GM18507 (cell line): ENCODE data around the gene MRPS22.

Experiments
- DNase-seq: peaks from one replicate; pipeline ENCODE4 v3.0.0; 2011; ENCODE audit warnings: low read depth; ENCODE audit not compliant: insufficient read length; ENCODE audit errors: extremely low spot score
- FAIRE-seq: peaks from 2 replicates; lab custom pipeline; 2011; peaks lifted over from hg19 to GRCh38; lab: Jason Lieb, UNC

The MRPS22 gene

DNA sequence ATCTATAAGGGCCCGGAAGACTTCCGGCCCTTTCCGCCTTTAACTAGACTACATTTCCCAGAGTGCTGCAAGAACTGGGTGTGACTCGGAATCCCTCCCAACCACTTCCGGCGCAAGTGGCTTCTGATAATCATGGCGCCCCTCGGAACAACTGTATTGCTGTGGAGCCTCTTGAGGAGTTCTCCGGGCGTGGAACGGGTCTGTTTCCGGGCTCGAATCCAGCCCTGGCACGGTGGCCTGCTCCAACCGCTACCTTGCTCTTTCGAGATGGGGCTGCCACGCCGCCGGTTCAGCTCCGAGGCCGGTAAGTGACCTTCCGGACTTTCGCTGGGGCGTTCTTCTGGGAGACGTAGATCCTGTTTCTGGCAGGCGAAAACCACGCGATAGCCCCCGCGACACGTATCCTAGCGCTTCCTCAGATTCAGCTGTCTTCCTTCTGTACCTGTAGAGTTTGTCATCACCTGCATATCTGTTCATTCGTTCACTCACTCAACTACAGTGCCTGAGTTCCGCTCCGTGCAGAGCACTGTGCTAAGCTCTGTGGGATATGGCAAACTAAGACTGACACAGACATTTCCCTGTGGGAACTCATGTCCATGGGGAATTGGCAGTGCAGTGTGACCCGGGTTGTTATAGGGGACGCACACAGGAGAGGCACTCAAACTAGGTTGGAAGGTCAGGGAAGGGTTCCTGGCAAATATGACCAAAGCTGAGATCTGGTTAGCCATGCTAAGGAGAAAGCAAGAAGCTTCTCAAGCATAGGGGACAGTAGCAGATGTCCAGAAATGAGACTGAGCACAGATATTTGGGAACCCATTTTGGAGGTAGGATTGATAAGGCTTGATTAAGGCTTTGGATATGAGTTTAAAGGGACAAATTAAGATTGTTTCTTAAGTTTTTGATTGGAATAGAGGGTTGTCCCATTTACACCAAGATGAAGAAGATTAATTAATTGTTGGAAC, at the start of gene MRPS22:
Gene MRPS22, plus strand, starts transcription at position 126 of the 962 bp plus-strand sequence. Its CDS starts 7 bp downstream, at position 133.
- FAIRE-seq (peak; percentile 89), DNase-seq (peak; percentile 78)

DNA sequence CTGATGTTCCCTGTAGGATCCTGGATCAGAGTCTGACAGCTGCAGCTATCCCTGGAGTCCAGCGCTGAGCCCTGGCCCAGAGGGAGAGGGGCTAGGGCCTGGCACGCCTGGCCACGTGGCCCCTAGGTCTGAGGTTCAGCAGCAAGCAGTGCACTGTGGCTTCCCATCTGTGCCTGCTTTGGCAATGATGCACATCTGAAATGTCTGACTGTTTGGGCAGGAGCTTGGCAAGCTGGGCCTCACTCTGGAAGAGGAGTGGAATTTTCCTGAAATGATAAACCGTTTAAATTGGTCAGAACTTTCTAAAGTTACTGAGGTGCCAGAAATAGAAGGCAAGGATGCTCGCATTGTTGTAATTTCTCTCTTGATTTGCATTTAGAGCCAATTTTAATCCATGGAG, 48.8 kb upstream of the MRPS22 start:
- FAIRE-seq, result no peak
- no peak for DNase-seq

GRCh38 chr3:139296141-139296718, 47.6 kb upstream of the MRPS22 start:
- no peak for FAIRE-seq
- no peak for DNase-seq

DNA sequence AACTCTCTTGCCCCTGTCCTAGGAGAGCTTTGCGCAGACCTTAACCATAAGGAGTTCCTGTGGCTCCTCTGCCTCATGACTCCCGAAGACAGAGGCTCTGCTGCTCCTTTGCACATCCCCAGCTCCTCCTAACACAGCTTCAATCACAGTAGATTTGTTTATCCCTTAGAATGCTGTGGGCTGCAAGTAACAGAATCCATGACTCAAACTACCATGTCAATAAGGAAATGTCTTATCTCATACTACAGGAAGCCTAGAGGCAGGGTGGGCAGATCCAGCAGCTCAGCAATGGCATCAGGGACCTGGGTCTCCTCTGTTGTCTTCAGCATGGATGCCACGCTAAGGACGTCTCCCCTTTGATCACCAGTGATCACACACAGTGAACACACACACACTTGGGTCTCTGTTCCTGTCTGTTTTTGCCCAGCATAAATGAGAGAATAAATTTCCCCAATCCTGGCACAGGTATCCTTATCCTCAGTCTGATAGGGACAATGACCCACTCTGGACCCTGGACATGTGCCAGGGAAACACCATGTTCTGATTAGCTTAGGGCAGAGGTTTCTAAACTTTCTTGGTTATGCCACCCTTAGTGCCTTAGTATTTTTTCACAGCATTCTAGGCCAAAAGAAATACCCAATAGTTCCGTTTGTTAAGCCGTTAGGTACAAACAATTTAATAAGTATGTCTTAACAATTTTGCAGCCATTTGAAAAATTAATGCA, 46.1 kb upstream of the MRPS22 start:
- FAIRE-seq (no peak), DNase-seq (no peak)

DNA sequence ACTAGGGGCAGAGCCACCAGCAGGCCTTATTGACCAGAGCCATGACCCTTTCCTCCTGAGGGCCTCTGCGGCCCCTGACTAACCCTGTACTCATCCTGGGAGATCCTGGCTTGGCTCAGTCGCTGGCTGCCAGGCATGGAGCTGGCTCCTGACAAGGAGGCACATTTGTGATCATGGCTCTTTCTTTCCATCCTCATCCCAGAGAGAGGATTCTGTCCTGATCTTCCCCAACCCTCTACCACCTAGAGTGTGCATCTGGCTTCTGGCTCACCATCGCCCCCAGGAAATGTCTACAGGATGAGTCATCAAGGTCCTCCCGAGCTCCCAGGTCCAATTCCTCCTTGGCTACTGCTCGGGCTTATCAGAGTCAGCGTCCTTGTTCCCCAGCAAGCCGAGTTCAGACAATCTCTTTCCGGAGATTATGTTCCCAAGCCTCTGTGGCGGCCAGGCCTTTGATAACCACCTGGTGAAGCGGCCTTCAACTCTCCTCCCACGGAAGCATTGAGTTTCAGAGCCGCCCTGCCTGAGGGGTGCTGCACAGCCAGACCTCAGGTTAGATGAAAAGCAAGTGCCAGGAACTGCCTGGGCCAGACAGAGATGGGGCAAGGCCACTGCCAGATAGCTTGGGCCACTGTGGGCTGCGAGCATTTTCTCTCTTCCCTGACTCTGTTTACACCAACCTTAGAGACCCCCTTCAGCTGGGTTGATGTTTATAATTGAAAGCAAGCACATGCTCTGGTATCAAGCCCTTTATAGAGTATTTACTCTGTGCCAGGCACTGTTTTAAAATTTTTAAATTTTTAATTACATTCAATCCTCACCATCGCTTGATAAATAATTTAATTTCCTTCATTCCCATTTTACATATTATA, 44.3 kb upstream of the MRPS22 start:
- FAIRE-seq, result no peak
- no peak for DNase-seq

DNA sequence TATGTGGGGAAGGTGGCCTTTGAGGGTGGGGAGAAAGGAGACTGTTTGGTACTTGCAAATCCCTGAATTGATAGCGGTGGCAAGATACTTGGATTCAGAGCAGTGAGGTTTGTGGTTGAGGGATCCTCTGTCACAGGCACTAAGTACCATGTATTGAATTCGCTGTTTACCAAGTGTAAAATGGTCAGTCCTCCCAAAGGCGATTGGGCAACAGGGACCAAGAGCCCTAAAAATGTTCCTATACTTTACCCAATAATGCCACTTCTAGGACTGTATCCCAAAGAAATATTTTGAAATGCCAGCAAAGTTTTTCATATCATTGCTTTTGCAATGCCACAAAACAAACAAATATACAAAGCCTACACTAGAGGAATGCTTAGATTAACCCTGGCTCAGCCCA, 43.4 kb upstream of the MRPS22 start:
- FAIRE-seq (no peak), DNase-seq (no peak)

DNA sequence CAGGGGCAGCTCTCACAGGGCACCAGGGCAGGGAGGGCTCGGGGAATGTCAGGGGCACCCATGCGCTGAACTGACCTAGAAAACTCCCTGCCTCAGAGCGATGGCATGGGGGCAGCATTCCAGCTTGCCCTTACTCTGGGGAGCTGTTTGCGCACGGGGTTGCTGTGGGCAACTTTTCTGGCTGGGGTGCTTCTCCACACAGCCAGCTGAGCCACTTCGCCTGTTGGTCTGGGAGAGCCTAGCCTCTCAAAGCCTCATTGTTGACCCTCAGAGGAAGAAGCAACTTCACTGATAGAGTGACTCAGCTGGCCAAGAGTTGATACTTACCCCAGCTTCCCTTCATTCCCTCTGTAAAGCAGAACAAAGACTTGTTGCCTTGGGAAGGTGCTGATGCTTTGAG, 42.6 kb upstream of the MRPS22 start:
- FAIRE-seq (no peak), DNase-seq (no peak)

- FAIRE-seq, result no peak
- DNase-seq, result no peak
These were observed 42.2 kb upstream of the MRPS22 start for GRCh38 chr3:139301654-139302053.

- DNase-seq (no peak), FAIRE-seq (no peak)
These were observed 41.6 kb upstream of the MRPS22 start for GRCh38 chr3:139302084-139302800.

DNA sequence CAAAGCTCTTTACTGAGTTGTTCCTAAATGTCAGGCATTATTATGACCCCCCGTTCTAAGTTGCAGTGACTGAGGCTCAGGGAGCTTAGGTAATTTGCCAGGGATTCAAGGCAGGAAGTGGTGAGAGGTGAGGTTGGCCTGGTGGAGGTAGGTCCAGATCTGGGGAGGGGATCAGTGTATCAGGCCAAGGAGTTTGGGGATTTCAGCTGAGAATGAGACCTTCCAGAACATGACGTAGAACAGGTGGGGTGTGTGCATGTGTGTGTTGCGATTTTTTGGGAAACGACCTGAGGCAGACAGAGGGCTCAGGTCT, 41.1 kb upstream of the MRPS22 start:
- DNase-seq, result no peak
- FAIRE-seq, result no peak

GRCh38 chr3:139303216-139303615, 40.6 kb upstream of the MRPS22 start:
- FAIRE-seq (no peak), DNase-seq (no peak)

DNA sequence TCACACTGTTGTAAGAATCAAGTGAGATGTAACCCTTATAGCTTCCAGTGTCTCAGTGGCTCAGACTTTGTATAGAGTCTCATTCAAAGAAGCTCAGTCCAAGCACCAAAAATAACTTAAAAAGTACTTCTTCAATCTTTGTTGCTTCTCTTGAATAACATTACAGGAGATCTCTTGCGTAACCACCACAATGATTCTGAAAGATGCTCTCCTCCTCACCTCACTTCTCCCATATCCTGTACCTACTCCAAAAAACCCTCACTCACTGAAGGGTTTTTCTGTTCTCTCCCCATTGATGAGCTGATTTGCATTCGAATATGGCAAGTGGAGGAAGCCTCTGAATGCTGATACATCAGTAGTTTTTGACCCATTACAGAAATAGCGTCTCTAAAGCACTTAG, 39.4 kb upstream of the MRPS22 start:
- DNase-seq (no peak), FAIRE-seq (no peak)

DNA sequence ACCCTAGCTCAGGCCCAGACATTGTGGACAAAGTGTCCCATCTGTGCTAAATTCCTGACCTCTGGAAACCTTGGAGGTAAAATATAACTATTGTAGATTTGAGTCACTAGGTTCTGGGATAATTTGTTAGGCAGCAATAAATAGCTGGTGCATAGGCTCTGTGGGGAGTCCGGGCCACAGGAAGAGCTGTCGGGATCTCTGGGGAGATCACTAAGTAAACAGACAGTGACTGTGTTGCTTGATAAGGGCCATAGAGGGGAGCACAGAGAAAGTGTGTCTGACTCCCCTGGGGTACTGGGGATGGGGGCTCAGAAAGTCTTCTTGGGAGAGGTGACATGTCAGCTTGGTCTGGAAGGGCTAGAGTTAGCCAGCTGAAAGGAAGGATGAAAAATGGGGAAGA, 37.7 kb upstream of the MRPS22 start:
- FAIRE-seq, result no peak
- no peak for DNase-seq

GRCh38 chr3:139307072-139307491, 36.7 kb upstream of the MRPS22 start:
- FAIRE-seq, result no peak
- DNase-seq, result no peak

DNA sequence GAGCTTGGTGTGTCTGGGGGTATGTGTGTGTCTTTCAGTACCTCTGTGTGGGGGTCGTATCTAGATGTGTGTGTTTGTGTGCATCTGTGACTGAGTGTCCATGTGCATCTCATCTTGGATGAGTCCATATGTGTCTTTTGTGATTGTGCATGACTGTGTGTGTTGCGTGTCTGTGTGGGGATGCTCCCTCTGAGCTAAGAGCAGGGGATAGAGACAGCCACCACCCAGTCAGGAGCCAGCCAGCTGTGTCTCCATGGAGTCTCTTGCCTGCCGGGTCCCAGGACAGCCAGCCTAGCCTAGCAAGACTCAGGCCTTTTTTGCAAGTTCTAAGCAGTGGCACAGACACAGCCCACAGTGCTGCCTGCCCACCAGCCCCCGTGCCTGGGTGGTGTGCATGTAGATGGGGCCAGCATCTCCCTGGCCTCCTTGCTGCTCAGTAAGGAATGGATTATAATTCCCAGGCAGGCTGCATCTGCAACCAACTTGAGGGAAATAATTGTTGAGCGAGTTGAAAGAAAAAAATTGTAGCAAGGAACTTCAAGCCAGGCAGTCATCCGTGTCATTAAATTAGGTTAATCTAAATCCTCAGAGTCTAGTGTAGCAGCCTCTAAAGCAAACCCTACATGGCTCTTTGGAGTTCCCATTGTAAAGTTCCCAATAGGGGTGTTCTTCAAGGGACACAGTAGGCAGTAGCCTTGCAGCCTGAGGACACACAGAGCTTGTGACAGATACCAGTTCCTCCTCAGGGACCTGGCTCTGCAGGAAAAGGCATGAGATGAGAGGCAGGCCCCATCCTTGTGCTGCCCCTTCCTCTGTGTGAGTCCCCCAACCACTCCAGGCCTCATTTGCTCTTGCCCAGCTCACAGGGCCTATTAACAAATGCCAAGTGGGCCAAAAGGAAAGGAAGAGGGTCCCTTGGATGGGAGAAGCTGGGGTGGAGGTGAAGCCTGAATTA, 35.9 kb upstream of the MRPS22 start:
- DNase-seq (no peak), FAIRE-seq (no peak)

DNA sequence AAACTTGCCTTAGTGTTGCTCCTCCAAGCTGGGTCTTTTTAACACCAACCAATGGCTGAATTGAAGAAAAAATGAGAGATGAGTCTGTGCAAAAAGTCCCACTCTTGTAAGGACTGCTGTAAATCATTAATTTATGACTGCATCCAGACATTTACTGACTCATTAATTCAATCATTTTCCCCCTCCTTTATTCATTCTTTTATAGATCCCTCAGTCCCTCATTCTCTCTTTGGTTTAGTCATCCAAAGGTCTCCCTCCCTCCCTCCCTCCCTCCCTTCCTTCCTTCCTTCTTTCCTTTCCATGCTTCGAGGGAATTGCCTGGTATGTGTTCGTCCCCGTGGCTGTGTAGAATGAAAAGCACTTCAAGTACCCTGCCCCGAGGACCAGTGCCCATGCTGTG, 35.3 kb upstream of the MRPS22 start:
- DNase-seq (no peak), FAIRE-seq (no peak)

DNA sequence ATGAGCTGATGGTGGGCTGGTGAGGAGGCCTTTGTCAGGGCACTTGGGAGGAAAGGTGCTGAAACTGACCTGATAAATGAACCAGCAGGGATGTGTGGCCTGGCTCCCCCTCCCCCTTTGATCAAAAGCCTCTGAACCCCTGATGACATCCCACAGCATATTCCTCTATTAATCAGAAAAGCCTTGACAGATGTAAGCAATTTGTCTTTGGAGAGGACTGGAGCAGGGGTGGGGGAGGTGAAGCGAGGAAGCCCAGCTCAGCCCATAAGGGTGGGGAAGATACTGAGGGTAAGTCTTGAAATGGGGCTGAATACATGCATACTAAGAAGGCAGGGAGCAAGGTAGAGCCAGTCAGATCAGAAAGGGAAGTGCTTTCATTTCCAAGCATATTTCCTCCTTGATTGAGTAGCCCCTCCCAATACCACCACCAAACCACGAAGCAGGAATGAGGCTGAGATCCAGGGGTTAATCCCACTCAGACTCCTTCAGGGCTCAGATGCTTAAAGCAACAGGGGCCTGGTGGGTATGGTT, 34.7 kb upstream of the MRPS22 start:
- no peak for DNase-seq
- no peak for FAIRE-seq

DNA sequence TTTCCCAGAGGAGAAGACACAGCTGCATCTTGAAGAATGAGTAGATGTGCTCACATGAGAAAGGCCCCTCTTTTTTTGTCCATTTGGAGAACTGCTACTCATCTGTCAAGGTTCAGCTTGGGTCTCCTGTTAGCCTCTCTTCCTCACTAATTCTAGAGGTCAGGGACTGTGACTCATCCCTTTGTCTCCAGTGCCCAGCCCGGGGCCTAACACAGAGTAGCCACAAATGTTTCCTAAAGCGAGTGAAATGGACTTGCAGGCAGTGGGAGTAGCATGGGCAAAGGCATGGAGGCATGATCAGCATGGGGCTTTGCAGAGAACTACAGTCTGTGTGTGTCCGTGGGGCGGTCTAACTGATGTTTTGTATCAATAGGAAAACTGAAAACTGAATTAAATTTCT, 33.9 kb upstream of the MRPS22 start:
- DNase-seq, result no peak
- FAIRE-seq, result no peak
